Upper lobe of left lung (tissue), 4 donors: Measurements from ENCODE around the gene TRHDE.

ENCODE experiments used
- CTCF ChIP-seq, 6 experiments: fragments of 450-650 bp in 4 of 6; fragments of 200-600 bp in 2 of 6; sonication (generic) in 2 of 6; IDR thresholded peaks; one replicate each; pipeline ENCODE4 v1.5.1; 2016 to 2019; ENCODE audit warnings: antibody characterized with exemption in 6 of 6
- POLR2AphosphoS5 ChIP-seq, 2 donors: sonication (generic); formaldehyde crosslinking; IDR thresholded peaks; one replicate each; pipeline ENCODE4 v1.5.1; 2017; ENCODE audit warnings: antibody characterized with exemption in 2 of 2

- TF ChIP-seq CTCF (IDR thresholded peaks at IDR 0.05) (no peak), POLR2AphosphoS5 (IDR thresholded peaks at IDR 0.05) (no peak)
These were observed 263.2 kb downstream of the TRHDE start for GRCh38 chr12:72535212-72535990.
